Right lobe of liver (tissue), 4 donors: ENCODE measurements around the gene GPR156.

Experiments used
- POLR2A ChIP-seq: fragments of 450-650 bp; IDR thresholded peaks from one replicate; pipeline ENCODE4 v1.6.1; 2017; ENCODE audit warnings: antibody characterized with exemption, mild to moderate bottlenecking
- TF ChIP-seq, protein P1 (sequence below), 4 donors: fragments of 200-600 bp in 3 of 4; fragments of 450-650 bp in 1 of 4; IDR thresholded peaks; one replicate each; pipeline versions ENCODE4 v1.5.1 to v1.8.0; 2016 to 2022; ENCODE audit warnings: antibody characterized with exemption in 4 of 4, mild to moderate bottlenecking in 2 of 4
- donor health status: DM: no; HTN: no; CAD: no.
- donor health status: DM: no; HTN: no; CAD: no.
- donor health status: DM: no; HTN: yes; CAD: no.

DNA sequence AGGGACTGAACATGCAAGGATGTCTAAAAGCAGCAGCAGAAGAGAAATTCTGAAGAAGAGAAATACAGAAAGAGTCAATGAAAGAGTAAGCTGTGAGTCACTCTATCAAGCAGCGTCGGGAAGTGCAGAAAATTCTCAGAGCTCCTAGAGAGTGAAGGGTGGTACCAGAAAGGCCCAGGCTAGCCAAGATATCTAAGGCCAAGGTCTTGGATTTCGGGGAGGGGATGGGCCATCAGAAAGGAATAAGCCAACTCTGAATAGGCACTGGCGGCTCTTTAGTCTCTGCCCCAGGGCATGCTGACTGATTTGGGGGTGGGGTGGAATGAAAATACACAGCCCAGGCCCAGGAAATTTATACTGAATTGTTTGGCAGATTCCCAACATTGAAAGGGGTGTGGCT, 70.8 kb downstream of the GPR156 start:
- TF ChIP-seq, protein P1, sequence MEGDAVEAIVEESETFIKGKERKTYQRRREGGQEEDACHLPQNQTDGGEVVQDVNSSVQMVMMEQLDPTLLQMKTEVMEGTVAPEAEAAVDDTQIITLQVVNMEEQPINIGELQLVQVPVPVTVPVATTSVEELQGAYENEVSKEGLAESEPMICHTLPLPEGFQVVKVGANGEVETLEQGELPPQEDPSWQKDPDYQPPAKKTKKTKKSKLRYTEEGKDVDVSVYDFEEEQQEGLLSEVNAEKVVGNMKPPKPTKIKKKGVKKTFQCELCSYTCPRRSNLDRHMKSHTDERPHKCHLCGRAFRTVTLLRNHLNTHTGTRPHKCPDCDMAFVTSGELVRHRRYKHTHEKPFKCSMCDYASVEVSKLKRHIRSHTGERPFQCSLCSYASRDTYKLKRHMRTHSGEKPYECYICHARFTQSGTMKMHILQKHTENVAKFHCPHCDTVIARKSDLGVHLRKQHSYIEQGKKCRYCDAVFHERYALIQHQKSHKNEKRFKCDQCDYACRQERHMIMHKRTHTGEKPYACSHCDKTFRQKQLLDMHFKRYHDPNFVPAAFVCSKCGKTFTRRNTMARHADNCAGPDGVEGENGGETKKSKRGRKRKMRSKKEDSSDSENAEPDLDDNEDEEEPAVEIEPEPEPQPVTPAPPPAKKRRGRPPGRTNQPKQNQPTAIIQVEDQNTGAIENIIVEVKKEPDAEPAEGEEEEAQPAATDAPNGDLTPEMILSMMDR (IDR thresholded peaks at IDR 0.05): no peak
- TF ChIP-seq POLR2A: no peak
